Ascending aorta (tissue), 2 donors: Measurements from ENCODE around the gene CPNE8. TPM values are rescaled to one million over a fixed set of nuclear protein-coding genes. Genes with fewer than 3 reads are reported as not detected.

ENCODE experiments used
- DNase-seq, 2 donors: peaks; one replicate each; pipeline ENCODE4 v3.0.0-alpha.2; 2019; ENCODE audit warnings: low spot score in 2 of 2
- H3K27ac ChIP-seq, 2 donors: fragments of 200-600 bp; sonication (generic); one replicate each; pipeline ENCODE4 v1.5.1; 2016 to 2017; ENCODE audit warnings: mild to moderate bottlenecking in 1 of 2
- H3K27me3 ChIP-seq: fragments of 200-600 bp; sonication (generic); one replicate; pipeline ENCODE4 v1.5.1; 2017
- H3K36me3 ChIP-seq, 2 donors: fragments of 200-600 bp; sonication (generic); one replicate each; pipeline ENCODE4 v1.5.1; 2016
- H3K4me1 ChIP-seq, 2 donors: fragments of 200-600 bp; sonication (generic); one replicate each; pipeline ENCODE4 v1.5.1; 2016 to 2017; ENCODE audit warnings: mild to moderate bottlenecking in 1 of 2
- H3K4me3 ChIP-seq, 2 donors: fragments of 200-600 bp; sonication (generic); one replicate each; pipeline ENCODE4 v1.5.1; 2016 to 2017; ENCODE audit warnings: mild to moderate bottlenecking in 1 of 2
- H3K9me3 ChIP-seq, 2 donors: fragments of 200-600 bp; sonication (generic); one replicate each; pipeline ENCODE4 v1.5.1; 2016
- CTCF ChIP-seq, 3 experiments: fragments of 200-600 bp in 2 of 3; fragments of 450-650 bp in 1 of 3; sonication (generic) in 2 of 3; IDR thresholded peaks; one replicate each; pipeline ENCODE4 v1.5.1; 2016 to 2019; ENCODE audit warnings: antibody characterized with exemption in 3 of 3, mild to moderate bottlenecking in 1 of 3, moderate library complexity in 1 of 3
- intact Hi-C: fragments of 100-400 bp; cut with DNase I; formaldehyde crosslinking; loops from one replicate; pipeline ENCODE4 v1.15.1; 2023
- total RNA-seq: library from RNA; depleted of rRNA; stranded (reverse); fragments of >200 nt; gene quantifications from one replicate; pipeline ENCODE4 v1.1.0, GENCODE V29; 2016

The CPNE8 gene
- total RNA-seq, 1 donor from 2014 or later: 18.6 TPM

- Histone ChIP-seq H3K36me3 (peaks cover 0 to 4% of the 10 kb centered on the region in 2 donors), H3K27me3 (no peaks in the 10 kb centered on the region), H3K4me1 (no peaks in the 10 kb centered on the region), H3K9me3 (peaks cover 0 to 51% of the 10 kb centered on the region in 2 donors), H3K4me3 (no peak overlapping the region), H3K27ac (no peak overlapping the region)
- DNase-seq: no peak
- intact Hi-C loops: no loop called here
- no peak for TF ChIP-seq CTCF (IDR thresholded peaks at IDR 0.05)
These were observed 120.0 kb downstream of the CPNE8 start for GRCh38 chr12:38785381-38785780.

DNA sequence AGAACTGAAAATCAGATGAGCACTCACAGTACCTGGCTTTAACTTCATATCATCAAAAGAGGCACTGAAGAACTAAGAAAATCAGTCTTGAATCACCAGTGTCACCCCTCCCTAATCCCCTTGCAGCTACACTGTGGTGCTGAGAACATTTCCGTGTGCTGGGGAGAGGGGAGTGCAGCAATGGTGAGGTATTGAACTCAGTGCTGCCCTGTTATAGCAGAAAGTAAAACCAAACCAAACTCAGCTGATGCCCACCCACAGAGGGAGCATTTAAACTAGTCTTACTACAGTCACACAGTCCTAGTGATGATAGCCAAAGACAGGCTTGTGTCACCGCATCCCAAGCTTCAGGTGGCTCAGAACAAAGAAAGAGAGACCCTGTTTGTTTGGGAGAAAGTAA is 122.1 kb downstream of the CPNE8 start:
- TF ChIP-seq CTCF (IDR thresholded peaks at IDR 0.05): no peak
- no peak for DNase-seq
- intact Hi-C loops: no loop called here

GRCh38 chr12:38782359-38782758 is 123.0 kb downstream of the CPNE8 start:
- H3K27me3 ChIP-seq: no peaks in the 10 kb centered on the region
- H3K9me3 ChIP-seq: peaks cover 0 to 27% of the 10 kb centered on the region in 2 donors
- no peak for TF ChIP-seq CTCF (IDR thresholded peaks at IDR 0.05)
- intact Hi-C loops: no loop called here
- no peak overlapping the region for H3K4me3 ChIP-seq
- peaks cover 0 to 4% of the 10 kb centered on the region in 2 donors for H3K36me3 ChIP-seq
- no peaks in the 10 kb centered on the region for H3K4me1 ChIP-seq
- no peak overlapping the region for H3K27ac ChIP-seq
- no peak for DNase-seq

More for the DNA sequence above, 122.1 kb downstream of the CPNE8 start:
- Histone ChIP-seq H3K27me3 (no peaks in the 10 kb centered on the region), H3K4me3 (no peak overlapping the region), H3K36me3 (peaks cover 0 to 4% of the 10 kb centered on the region in 2 donors), H3K4me1 (no peaks in the 10 kb centered on the region), H3K9me3 (peaks cover 0 to 35% of the 10 kb centered on the region in 2 donors), H3K27ac (no peak overlapping the region)

- Histone ChIP-seq H3K4me3 (no peak overlapping the region), H3K27me3 (no peaks in the 10 kb centered on the region), H3K27ac (no peak overlapping the region), H3K4me1 (no peaks in the 10 kb centered on the region), H3K9me3 (peaks cover 0 to 11% of the 10 kb centered on the region in 2 donors), H3K36me3 (peaks cover 0 to 4% of the 10 kb centered on the region in 2 donors)
- intact Hi-C loops: no loop called here
- no peak for DNase-seq
- TF ChIP-seq CTCF (IDR thresholded peaks at IDR 0.05): no peak
These were observed 128.7 kb downstream of the CPNE8 start for GRCh38 chr12:38776647-38777046.

GRCh38 chr12:38775457-38775856 is 129.9 kb downstream of the CPNE8 start:
- Histone ChIP-seq H3K36me3 (peaks cover 0 to 4% of the 10 kb centered on the region in 2 donors), H3K27me3 (no peaks in the 10 kb centered on the region), H3K27ac (no peak overlapping the region), H3K4me1 (no peaks in the 10 kb centered on the region), H3K4me3 (no peak overlapping the region), H3K9me3 (peaks cover 0 to 5% of the 10 kb centered on the region in 2 donors)
- intact Hi-C loops: no loop called here
- no peak for TF ChIP-seq CTCF (IDR thresholded peaks at IDR 0.05)
- DNase-seq: no peak

- TF ChIP-seq CTCF (IDR thresholded peaks at IDR 0.05): no peak
- Histone ChIP-seq H3K4me1 (no peaks in the 10 kb centered on the region), H3K9me3 (no peaks in the 10 kb centered on the region), H3K27ac (no peak overlapping the region), H3K4me3 (no peak overlapping the region), H3K36me3 (peaks cover 0 to 4% of the 10 kb centered on the region in 2 donors), H3K27me3 (no peaks in the 10 kb centered on the region)
- no peak for DNase-seq
- intact Hi-C loops: no loop called here
These were observed 133.0 kb downstream of the CPNE8 start for GRCh38 chr12:38772437-38772836.
